Measurements from ENCODE around the gene ANK3. TPM values are rescaled to one million over a fixed set of nuclear protein-coding genes. Genes with fewer than 3 reads are reported as not detected.

Gene ANK3
- polyA plus RNA-seq, 1 donor from 2014 or later: 114 TPM

DNA sequence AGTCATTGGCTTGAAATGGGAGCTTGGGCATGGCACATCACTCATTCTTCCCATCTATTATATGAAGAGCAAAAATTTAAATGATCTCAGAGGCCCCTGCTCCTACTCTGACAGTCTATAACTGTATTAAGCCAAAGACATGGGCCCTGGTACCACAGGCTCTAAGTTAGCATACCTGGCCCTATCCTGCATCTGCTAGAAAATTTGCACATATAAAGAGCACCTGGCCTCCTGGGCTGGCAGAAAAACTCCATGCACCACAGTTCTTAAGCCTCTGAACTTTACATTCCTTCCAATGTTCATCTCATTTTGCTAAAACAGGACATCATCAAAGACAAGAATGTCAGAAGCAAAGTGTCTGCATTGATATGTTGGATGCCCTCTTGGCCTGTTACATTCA is 29.6 kb upstream of the ANK3 start:
- H3K36me3 ChIP-seq (ENCODE audit: insufficient read depth, low read length): no peaks in the 10 kb centered on the region
- H2AFZ ChIP-seq (ENCODE audit: low read depth, low read length): no peak overlapping the region
- no peaks in the 10 kb centered on the region for H3K27me3 ChIP-seq (ENCODE audit: insufficient read depth, low read depth, low read length)
- H3K79me2 ChIP-seq (replicated peaks; ENCODE audit: insufficient read depth, low read length): peaks cover 5% of the 10 kb centered on the region
- H4K20me1 ChIP-seq (ENCODE audit: insufficient read depth): no peaks in the 10 kb centered on the region
- no peaks in the 10 kb centered on the region for H3F3A ChIP-seq (ENCODE audit: insufficient read depth, low read length, poor library complexity, severe bottlenecking)
- H3K4me2 ChIP-seq (ENCODE audit: low read length): no peak overlapping the region
- TF ChIP-seq MXI1 (conservative IDR thresholded peaks at IDR 0.05; ENCODE audit: poor library complexity, severe bottlenecking) (no peak), RAD21 (conservative IDR thresholded peaks at IDR 0.05) (no peak), REST (IDR thresholded peaks at IDR 0.05; ENCODE audit: borderline replicate concordance) (no peak), TAF1 (IDR thresholded peaks at IDR 0.05; ENCODE audit: low read depth) (no peak), EP300 (conservative IDR thresholded peaks at IDR 0.05; ENCODE audit: poor library complexity, severe bottlenecking) (no peak), SMC3 (conservative IDR thresholded peaks at IDR 0.05; ENCODE audit: poor library complexity) (no peak)
- H3K9ac ChIP-seq (ENCODE audit: low read length): no peak overlapping the region
- H3K27ac ChIP-seq (ENCODE audit: low read length): no peak overlapping the region
- no peak overlapping the region for H3K4me3 ChIP-seq (ENCODE audit: low read length)
- H3K9me2 ChIP-seq (ENCODE audit: insufficient read depth, low read length): no peaks in the 10 kb centered on the region
- no peaks in the 10 kb centered on the region for H3K9me3 ChIP-seq (ENCODE audit: low read length)

GRCh38 chr10:60417901-60418300 is 28.2 kb upstream of the ANK3 start:
- no peaks in the 10 kb centered on the region for H3F3A ChIP-seq (ENCODE audit: insufficient read depth, low read length, poor library complexity, severe bottlenecking)
- H3K27ac ChIP-seq (ENCODE audit: low read length): no peak overlapping the region
- H3K9ac ChIP-seq (ENCODE audit: low read length): no peak overlapping the region
- no peaks in the 10 kb centered on the region for H3K27me3 ChIP-seq (ENCODE audit: insufficient read depth, low read depth, low read length)
- H2AFZ ChIP-seq (ENCODE audit: low read depth, low read length): no peak overlapping the region
- TF ChIP-seq, protein P1, sequence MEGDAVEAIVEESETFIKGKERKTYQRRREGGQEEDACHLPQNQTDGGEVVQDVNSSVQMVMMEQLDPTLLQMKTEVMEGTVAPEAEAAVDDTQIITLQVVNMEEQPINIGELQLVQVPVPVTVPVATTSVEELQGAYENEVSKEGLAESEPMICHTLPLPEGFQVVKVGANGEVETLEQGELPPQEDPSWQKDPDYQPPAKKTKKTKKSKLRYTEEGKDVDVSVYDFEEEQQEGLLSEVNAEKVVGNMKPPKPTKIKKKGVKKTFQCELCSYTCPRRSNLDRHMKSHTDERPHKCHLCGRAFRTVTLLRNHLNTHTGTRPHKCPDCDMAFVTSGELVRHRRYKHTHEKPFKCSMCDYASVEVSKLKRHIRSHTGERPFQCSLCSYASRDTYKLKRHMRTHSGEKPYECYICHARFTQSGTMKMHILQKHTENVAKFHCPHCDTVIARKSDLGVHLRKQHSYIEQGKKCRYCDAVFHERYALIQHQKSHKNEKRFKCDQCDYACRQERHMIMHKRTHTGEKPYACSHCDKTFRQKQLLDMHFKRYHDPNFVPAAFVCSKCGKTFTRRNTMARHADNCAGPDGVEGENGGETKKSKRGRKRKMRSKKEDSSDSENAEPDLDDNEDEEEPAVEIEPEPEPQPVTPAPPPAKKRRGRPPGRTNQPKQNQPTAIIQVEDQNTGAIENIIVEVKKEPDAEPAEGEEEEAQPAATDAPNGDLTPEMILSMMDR (IDR thresholded peaks at IDR 0.05; ENCODE audit: poor library complexity, severe bottlenecking): no peak
- no peak for TF ChIP-seq SMC3 (conservative IDR thresholded peaks at IDR 0.05; ENCODE audit: poor library complexity)
- no peak for TF ChIP-seq TAF1 (IDR thresholded peaks at IDR 0.05; ENCODE audit: low read depth)
- no peak for TF ChIP-seq EP300 (conservative IDR thresholded peaks at IDR 0.05; ENCODE audit: poor library complexity, severe bottlenecking)
- no peak for TF ChIP-seq POLR2AphosphoS5 (IDR thresholded peaks at IDR 0.05)
- TF ChIP-seq REST (IDR thresholded peaks at IDR 0.05; ENCODE audit: borderline replicate concordance): no peak
- no peak for TF ChIP-seq EZH2 (IDR thresholded peaks at IDR 0.05; ENCODE audit: borderline replicate concordance, insufficient read depth, low read length, poor library complexity, severe bottlenecking)
- TF ChIP-seq RAD21 (conservative IDR thresholded peaks at IDR 0.05): no peak
- no peak for TF ChIP-seq MXI1 (conservative IDR thresholded peaks at IDR 0.05; ENCODE audit: poor library complexity, severe bottlenecking)
- H3K9me3 ChIP-seq (ENCODE audit: low read length): no peaks in the 10 kb centered on the region
- H4K20me1 ChIP-seq (ENCODE audit: insufficient read depth): no peaks in the 10 kb centered on the region
- peaks cover 5% of the 10 kb centered on the region for H3K79me2 ChIP-seq (replicated peaks; ENCODE audit: insufficient read depth, low read length)
- H3K36me3 ChIP-seq (ENCODE audit: insufficient read depth, low read length): no peaks in the 10 kb centered on the region
- H3K9me2 ChIP-seq (ENCODE audit: insufficient read depth, low read length): no peaks in the 10 kb centered on the region
- H3K4me2 ChIP-seq (ENCODE audit: low read length): no peak overlapping the region
- no peak overlapping the region for H3K4me3 ChIP-seq (ENCODE audit: low read length)
